HUES6 (cell line): Measurements from ENCODE around the gene COMMD4.
"Not testable (repeated sequence)": the region's sequence is repeated elsewhere in the genome, so short reads cannot be mapped to it uniquely, and the experiment has no call there.

ENCODE experiments used
- H3K27ac ChIP-seq: 2 replicates; pipeline ENCODE4 v1.7.0; 2013; ENCODE audit warnings: low read depth, mild to moderate bottlenecking, low read length, inconsistent platforms
- H3K27me3 ChIP-seq: 2 replicates; pipeline ENCODE4 v1.6.1; 2013; ENCODE audit warnings: low read length; ENCODE audit not compliant: control insufficient read depth, insufficient read depth
- H3K36me3 ChIP-seq: 2 replicates; pipeline ENCODE4 v1.6.1; 2013; ENCODE audit warnings: low read length; ENCODE audit not compliant: control insufficient read depth, insufficient read depth
- H3K4me1 ChIP-seq: 2 replicates; pipeline ENCODE4 v1.6.1; 2013; ENCODE audit warnings: low read length; ENCODE audit not compliant: control insufficient read depth, insufficient read depth
- H3K4me3 ChIP-seq: 2 replicates; pipeline ENCODE4 v1.5.1; 2013; ENCODE audit warnings: low read depth, low read length
- H3K9ac ChIP-seq: one replicate; pipeline ENCODE4 v1.6.1; 2013; ENCODE audit warnings: mild to moderate bottlenecking, low read length
- H3K9me3 ChIP-seq: 2 replicates; pipeline ENCODE4 v1.6.1; 2013; ENCODE audit warnings: low read depth, low read length; ENCODE audit not compliant: control insufficient read depth, insufficient read depth

The COMMD4 gene

GRCh38 chr15:75333654-75334419, 2.0 kb upstream of the COMMD4 start:
- H3K36me3 ChIP-seq, H3K9ac ChIP-seq, H3K9me3 ChIP-seq, H3K27ac ChIP-seq, H3K4me3 ChIP-seq, H3K4me1 ChIP-seq, H3K27me3 ChIP-seq: not testable (repeated sequence)

GRCh38 chr15:75335313-75335704, 554 bp upstream of the COMMD4 start:
- H3K9me3 ChIP-seq = no peaks in the 10 kb centered on the region
- H3K36me3 ChIP-seq = peaks cover 19% of the 10 kb centered on the region
- H3K9ac ChIP-seq = peak overlapping the region; percentile 88
- H3K27me3 ChIP-seq = no peaks in the 10 kb centered on the region
- H3K4me1 ChIP-seq = no peaks in the 10 kb centered on the region
- no peak overlapping the region for H3K27ac ChIP-seq
- H3K4me3 ChIP-seq = peak overlapping the region; percentile 95

- Histone ChIP-seq H3K9me3 (no peaks in the 10 kb centered on the region), H3K4me3 (no peak overlapping the region), H3K9ac (no peak overlapping the region), H3K27ac (no peak overlapping the region), H3K4me1 (no peaks in the 10 kb centered on the region), H3K36me3 (peaks cover 22% of the 10 kb centered on the region), H3K27me3 (no peaks in the 10 kb centered on the region)
These were observed 2.9 kb downstream of the COMMD4 start for GRCh38 chr15:75338661-75339240.

GRCh38 chr15:75339531-75340240, 3.8 kb downstream of the COMMD4 start:
- H3K27me3 ChIP-seq = no peaks in the 10 kb centered on the region
- no peak overlapping the region for H3K4me3 ChIP-seq
- peaks cover 22% of the 10 kb centered on the region for H3K36me3 ChIP-seq
- no peak overlapping the region for H3K9ac ChIP-seq
- no peak overlapping the region for H3K27ac ChIP-seq
- H3K4me1 ChIP-seq = no peaks in the 10 kb centered on the region
- H3K9me3 ChIP-seq = no peaks in the 10 kb centered on the region

GRCh38 chr15:75342221-75342620, 6.4 kb downstream of the COMMD4 start:
- no peaks in the 10 kb centered on the region for H3K9me3 ChIP-seq
- no peak overlapping the region for H3K4me3 ChIP-seq
- no peaks in the 10 kb centered on the region for H3K4me1 ChIP-seq
- H3K36me3 ChIP-seq = peaks cover 22% of the 10 kb centered on the region
- no peak overlapping the region for H3K9ac ChIP-seq
- H3K27me3 ChIP-seq = peaks cover 10% of the 10 kb centered on the region
- no peak overlapping the region for H3K27ac ChIP-seq

GRCh38 chr15:75343953-75344352, 8.1 kb downstream of the COMMD4 start:
- H3K9me3 ChIP-seq, H3K9ac ChIP-seq, H3K27ac ChIP-seq, H3K4me1 ChIP-seq, H3K4me3 ChIP-seq: not testable (repeated sequence)
- Histone ChIP-seq H3K36me3 (peaks cover 16% of the 10 kb centered on the region), H3K27me3 (peaks cover 26% of the 10 kb centered on the region)

GRCh38 chr15:75346796-75347221, 10.9 kb downstream of the COMMD4 start, which contains the start of gene NEIL1:
Gene NEIL1 (plus strand): TSS chr15:75347039. CDS start chr15:75348906, 1,867 bp downstream.
- Histone ChIP-seq H3K36me3 (no peaks in the 10 kb centered on the region), H3K4me1 (peaks cover 6% of the 10 kb centered on the region; the same call in 1 of the 2 replicates), H3K4me3 (peak within 1 kb of the TSS; percentile 91), H3K9me3 (no peaks in the 10 kb centered on the region), H3K9ac (peak within 1 kb of the TSS; percentile 74), H3K27me3 (peaks cover 40% of the 10 kb centered on the region), H3K27ac (no peak within 1 kb of the TSS)

- Histone ChIP-seq H3K27ac (no peak overlapping the region), H3K9me3 (no peaks in the 10 kb centered on the region), H3K27me3 (peaks cover 40% of the 10 kb centered on the region), H3K9ac (peak overlapping the region; percentile 74), H3K36me3 (no peaks in the 10 kb centered on the region), H3K4me1 (peaks cover 6% of the 10 kb centered on the region; the same call in 1 of the 2 replicates), H3K4me3 (peak overlapping the region; percentile 91)
These were observed 11.6 kb downstream of the COMMD4 start for GRCh38 chr15:75347222-75348033.

- Histone ChIP-seq H3K9ac (peak overlapping the region; percentile 74), H3K9me3 (no peaks in the 10 kb centered on the region), H3K27me3 (peaks cover 40% of the 10 kb centered on the region), H3K27ac (no peak overlapping the region), H3K4me3 (peak overlapping the region; percentile 91), H3K36me3 (no peaks in the 10 kb centered on the region), H3K4me1 (peaks cover 6% of the 10 kb centered on the region; the same call in 1 of the 2 replicates)
These were observed 12.2 kb downstream of the COMMD4 start for GRCh38 chr15:75348034-75348561.

- H3K27me3 ChIP-seq = peaks cover 40% of the 10 kb centered on the region
- H3K9ac ChIP-seq = peak overlapping the region; percentile 74
- no peak overlapping the region for H3K27ac ChIP-seq
- H3K36me3 ChIP-seq = 0 out of 2 replicates have a peak, but pooled peaks cover 5% of the 10 kb centered on the region
- H3K4me1 ChIP-seq = peaks cover 6% of the 10 kb centered on the region; the same call in 1 of the 2 replicates
- peak overlapping the region; percentile 91 for H3K4me3 ChIP-seq
- H3K9me3 ChIP-seq = no peaks in the 10 kb centered on the region
These were observed 12.9 kb downstream of the COMMD4 start for GRCh38 chr15:75348562-75349350.
